Calu3 (cell line): ENCODE results near the gene FAM186B. TPM values are rescaled to one million over a fixed set of nuclear protein-coding genes. Genes with fewer than 3 reads are reported as not detected.

Experiments used
- BruUV-seq: library from RNA; stranded (reverse); fragments of 400-500 nt; replicated peaks from 2 replicates; lab custom pipeline; 2021; lab: Mats Ljungman, UMichigan
- CTCF ChIA-PET: fragments of 300-600 bp; sonication (Branson Sonifier 250); formaldehyde crosslinking; loops from one replicate; lab custom pipeline; 2022; ENCODE audit warnings: antibody characterized with exemption; lab: Charles Lee
- DNase-seq: peaks from one replicate; pipeline ENCODE4 v3.0.0; 2022
- H3K27ac Mint-ChIP-seq: one replicate; pipeline ENCODE4 v1.8.0; 2022; ENCODE audit warnings: mixed read lengths; ENCODE audit not compliant: unreplicated experiment
- H3K27me3 Mint-ChIP-seq: one replicate; pipeline ENCODE4 v1.8.0; 2022; ENCODE audit warnings: mixed read lengths; ENCODE audit not compliant: unreplicated experiment
- H3K36me3 Mint-ChIP-seq: one replicate; pipeline ENCODE4 v1.8.0; 2022; ENCODE audit warnings: mild to moderate bottlenecking, moderate library complexity, mixed read lengths; ENCODE audit not compliant: insufficient read depth, unreplicated experiment
- H3K4me1 Mint-ChIP-seq: one replicate; pipeline ENCODE4 v1.8.0; 2022; ENCODE audit warnings: mild to moderate bottlenecking, low read depth, mixed read lengths; ENCODE audit not compliant: unreplicated experiment
- H3K4me3 Mint-ChIP-seq: one replicate; pipeline ENCODE4 v1.8.0; 2022; ENCODE audit warnings: mild to moderate bottlenecking, low read depth, moderate library complexity, mixed read lengths; ENCODE audit not compliant: unreplicated experiment
- H3K9me3 Mint-ChIP-seq: one replicate; pipeline ENCODE4 v1.8.0; 2022; ENCODE audit warnings: low read depth, mixed read lengths; ENCODE audit not compliant: unreplicated experiment
- intact Hi-C: fragments of 100-400 bp; cut with micrococcal nuclease; formaldehyde crosslinking; loops from one replicate; pipeline ENCODE4 v1.10.0; 2022; ENCODE audit not compliant: unreplicated experiment
- total RNA-seq: library from RNA; stranded (reverse); gene quantifications from 2 replicates; pipeline ENCODE4 v1.2.3, GENCODE V29; 2022
- TF ChIP-seq, protein P1 (sequence below): fragments of 200-600 bp; IDR thresholded peaks from one replicate; pipeline ENCODE4 v1.8.0; 2022; ENCODE audit warnings: antibody characterized with exemption; ENCODE audit not compliant: unreplicated experiment

The FAM186B gene
- total RNA-seq, 1 experiment from 2014 or later = 0.47 TPM

DNA sequence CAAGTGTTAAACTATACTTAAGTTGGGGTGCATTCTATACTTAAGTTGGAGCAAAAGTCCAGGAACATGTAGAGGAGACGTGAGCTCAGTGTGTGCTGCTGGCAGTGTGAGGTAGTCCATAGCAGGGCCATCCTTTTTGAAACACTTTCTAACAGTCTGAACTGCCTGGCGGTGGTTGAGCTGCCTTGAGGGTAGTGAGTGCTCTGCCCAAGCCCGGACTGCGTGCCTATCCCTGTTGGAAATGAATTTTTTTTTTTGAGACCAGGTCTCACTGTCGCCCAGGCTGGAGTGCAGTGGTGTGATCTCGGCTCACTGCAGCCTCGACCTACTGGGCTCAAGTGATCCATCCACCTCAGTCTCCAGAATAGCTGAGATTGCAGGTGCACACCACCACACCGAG lies 52.5 kb downstream of the FAM186B start:
- H3K4me1 Mint-ChIP-seq = no peaks in the 10 kb centered on the region
- CTCF ChIA-PET = interaction anchor here (1.3 to 2.4 kb wide), 3 partner anchors 27 to 221 kb away, joined by 4 to 21 read pairs (median 11); no protein-coding TSS in a partner anchor
- no peak for DNase-seq
- no peak overlapping the region for H3K4me3 Mint-ChIP-seq
- TF ChIP-seq, protein P1, sequence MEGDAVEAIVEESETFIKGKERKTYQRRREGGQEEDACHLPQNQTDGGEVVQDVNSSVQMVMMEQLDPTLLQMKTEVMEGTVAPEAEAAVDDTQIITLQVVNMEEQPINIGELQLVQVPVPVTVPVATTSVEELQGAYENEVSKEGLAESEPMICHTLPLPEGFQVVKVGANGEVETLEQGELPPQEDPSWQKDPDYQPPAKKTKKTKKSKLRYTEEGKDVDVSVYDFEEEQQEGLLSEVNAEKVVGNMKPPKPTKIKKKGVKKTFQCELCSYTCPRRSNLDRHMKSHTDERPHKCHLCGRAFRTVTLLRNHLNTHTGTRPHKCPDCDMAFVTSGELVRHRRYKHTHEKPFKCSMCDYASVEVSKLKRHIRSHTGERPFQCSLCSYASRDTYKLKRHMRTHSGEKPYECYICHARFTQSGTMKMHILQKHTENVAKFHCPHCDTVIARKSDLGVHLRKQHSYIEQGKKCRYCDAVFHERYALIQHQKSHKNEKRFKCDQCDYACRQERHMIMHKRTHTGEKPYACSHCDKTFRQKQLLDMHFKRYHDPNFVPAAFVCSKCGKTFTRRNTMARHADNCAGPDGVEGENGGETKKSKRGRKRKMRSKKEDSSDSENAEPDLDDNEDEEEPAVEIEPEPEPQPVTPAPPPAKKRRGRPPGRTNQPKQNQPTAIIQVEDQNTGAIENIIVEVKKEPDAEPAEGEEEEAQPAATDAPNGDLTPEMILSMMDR = no peak
- H3K9me3 Mint-ChIP-seq = no peaks in the 10 kb centered on the region
- peaks cover 11% of the 10 kb centered on the region for H3K36me3 Mint-ChIP-seq
- no peak overlapping the region for H3K27ac Mint-ChIP-seq
- BruUV-seq = no TSS peak
- intact Hi-C loops = loop anchor here (1.0 kb wide), 1 partner anchor 195 kb away; no protein-coding TSS in a partner anchor
- peaks cover 33% of the 10 kb centered on the region for H3K27me3 Mint-ChIP-seq

DNA sequence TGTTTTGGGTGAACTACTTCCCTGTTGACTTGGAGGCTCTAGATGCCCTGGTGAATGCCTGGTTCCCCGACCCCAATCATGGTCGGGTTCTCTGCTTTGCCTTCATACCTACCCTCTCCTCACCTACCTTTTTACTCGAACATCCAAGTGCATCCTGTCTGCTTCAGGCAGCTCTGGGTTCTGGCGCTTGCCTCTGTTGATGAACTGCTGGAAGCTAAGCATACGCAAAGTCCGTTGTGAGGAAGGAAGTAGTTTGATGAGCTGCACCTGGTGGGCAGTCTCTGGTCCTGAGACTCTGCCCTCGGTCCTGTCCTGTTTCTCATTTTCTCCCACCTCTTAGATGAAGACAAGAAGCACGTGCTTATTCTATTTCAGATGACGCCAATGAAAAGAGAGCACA lies 53.0 kb downstream of the FAM186B start:
- intact Hi-C loops = no loop called here
- Mint-ChIP-seq H3K27ac (no peak overlapping the region), H3K9me3 (no peaks in the 10 kb centered on the region), H3K4me3 (no peak overlapping the region), H3K27me3 (peaks cover 37% of the 10 kb centered on the region), H3K4me1 (no peaks in the 10 kb centered on the region), H3K36me3 (peaks cover 11% of the 10 kb centered on the region)
- TF ChIP-seq, protein P1 = no peak
- CTCF ChIA-PET = interaction anchor here (2.4 kb wide), 1 partner anchor 194 kb away, joined by 21 read pairs; no protein-coding TSS in a partner anchor
- BruUV-seq = no TSS peak
- no peak for DNase-seq

DNA sequence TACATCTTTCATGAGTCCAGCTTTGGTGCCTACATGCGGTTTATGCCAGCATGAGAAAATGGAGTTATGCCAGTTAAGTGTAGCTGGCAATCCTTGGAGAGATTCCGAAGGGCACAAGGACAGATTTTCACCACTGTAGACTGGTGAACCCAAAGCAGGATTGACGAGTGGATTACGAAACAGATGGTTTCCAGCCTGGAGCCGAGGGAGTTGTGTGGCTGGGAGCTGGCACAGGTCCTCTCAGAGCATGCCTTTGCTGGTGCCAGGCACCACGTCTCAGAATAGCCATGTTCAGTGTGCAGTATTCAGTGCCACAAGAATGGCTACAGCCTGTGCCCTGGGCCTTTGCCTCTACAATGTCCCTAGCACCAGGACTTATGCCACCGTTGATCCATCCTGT lies 53.4 kb downstream of the FAM186B start:
- DNase-seq = no peak
- H3K4me1 Mint-ChIP-seq = no peaks in the 10 kb centered on the region

DNA sequence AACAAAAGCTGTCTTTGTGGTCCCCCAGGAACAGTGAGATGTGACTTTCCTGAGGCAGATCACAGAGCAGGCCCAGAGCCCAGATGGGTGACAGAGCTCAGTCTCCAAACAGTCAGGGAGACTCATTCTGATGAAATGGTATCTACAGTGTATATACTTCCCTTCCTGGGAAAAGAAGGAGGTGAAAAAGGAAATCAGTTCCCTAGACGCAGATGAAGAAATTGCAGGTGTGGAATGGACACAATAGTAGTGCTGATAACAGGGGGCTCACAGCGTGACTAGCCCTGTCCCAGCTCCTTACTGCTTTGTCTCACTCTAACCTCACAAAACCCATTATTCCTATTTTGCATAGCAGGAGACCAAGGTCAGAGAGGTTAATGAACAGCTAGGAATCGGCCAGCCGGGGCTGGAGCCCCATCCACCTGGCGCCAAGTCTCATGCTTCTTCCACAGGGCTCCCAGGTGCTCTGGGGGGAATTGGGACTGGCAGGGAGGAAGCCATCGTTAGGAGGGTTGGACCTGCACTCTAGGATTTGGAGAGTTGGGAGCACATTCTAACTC lies 54.7 kb downstream of the FAM186B start:
- Mint-ChIP-seq H3K4me1 (no peaks in the 10 kb centered on the region), H3K27ac (no peak overlapping the region), H3K9me3 (no peaks in the 10 kb centered on the region), H3K4me3 (no peak overlapping the region), H3K27me3 (peaks cover 50% of the 10 kb centered on the region), H3K36me3 (peaks cover 11% of the 10 kb centered on the region)
- intact Hi-C loops = no loop called here
- DNase-seq = no peak
- CTCF ChIA-PET = no interaction called here
- TF ChIP-seq, protein P1 = no peak
- BruUV-seq = no TSS peak

More for the DNA sequence above, 53.4 kb downstream of the FAM186B start:
- CTCF ChIA-PET = interaction anchor here (0.7 kb wide), 1 partner anchor 42 kb away, joined by 3 read pairs; no protein-coding TSS in a partner anchor
- Mint-ChIP-seq H3K36me3 (peaks cover 11% of the 10 kb centered on the region), H3K9me3 (no peaks in the 10 kb centered on the region), H3K27ac (no peak overlapping the region), H3K4me3 (no peak overlapping the region), H3K27me3 (peaks cover 41% of the 10 kb centered on the region)
- TF ChIP-seq, protein P1 = no peak
- no TSS peak for BruUV-seq
- intact Hi-C loops = no loop called here
